ENCODE data around the gene MED12L.

The MED12L gene

DNA sequence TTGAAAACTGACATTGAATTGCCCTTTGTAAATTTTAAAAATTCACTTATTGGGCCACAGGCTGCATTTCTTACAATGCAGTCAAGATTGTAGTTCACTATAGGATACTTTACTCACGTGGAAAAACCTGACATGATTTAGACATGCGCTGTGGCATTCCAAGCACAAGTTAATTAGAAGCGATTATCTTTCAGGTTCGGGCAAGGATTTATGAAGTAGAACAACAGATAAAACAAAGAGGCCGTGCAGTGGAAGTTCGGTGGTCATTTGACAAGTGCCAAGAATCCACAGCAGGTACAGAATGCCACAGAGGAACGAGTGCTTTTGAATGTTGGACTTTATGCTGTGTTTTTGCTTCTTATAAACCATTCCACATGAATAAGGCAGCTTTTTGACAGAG, 79.8 kb downstream of the MED12L start:
- H3K9me2 ChIP-seq (replicated peaks; ENCODE audit: low read depth, low read length), result no peaks in the 10 kb centered on the region
- H3K9me3 ChIP-seq (ENCODE audit: insufficient read depth, low read depth, low read length), result no peaks in the 10 kb centered on the region
- peaks cover 70% of the 10 kb centered on the region for H3K36me3 ChIP-seq (ENCODE audit: insufficient read depth, low read length)
- H3F3A ChIP-seq (ENCODE audit: low read depth), result no peaks in the 10 kb centered on the region
- H3K27me3 ChIP-seq (ENCODE audit: insufficient read depth, low read length, poor library complexity, severe bottlenecking), result no peaks in the 10 kb centered on the region
- no peaks in the 10 kb centered on the region for H4K20me1 ChIP-seq (ENCODE audit: insufficient read depth, low read length, poor library complexity, severe bottlenecking)
- H3K4me3 ChIP-seq (ENCODE audit: low read length, poor library complexity, severe bottlenecking), result no peak overlapping the region
- H3K79me2 ChIP-seq (ENCODE audit: insufficient read depth, low read length), result no peaks in the 10 kb centered on the region
- no peak overlapping the region for H2AFZ ChIP-seq (ENCODE audit: low read length)
- peaks cover 6% of the 10 kb centered on the region for H3K4me1 ChIP-seq (ENCODE audit: insufficient read depth, low read length, poor library complexity, severe bottlenecking)
- TF ChIP-seq EZH2phosphoT487 (IDR thresholded peaks at IDR 0.05; ENCODE audit: borderline replicate concordance), result no peak
- TF ChIP-seq, protein P1, sequence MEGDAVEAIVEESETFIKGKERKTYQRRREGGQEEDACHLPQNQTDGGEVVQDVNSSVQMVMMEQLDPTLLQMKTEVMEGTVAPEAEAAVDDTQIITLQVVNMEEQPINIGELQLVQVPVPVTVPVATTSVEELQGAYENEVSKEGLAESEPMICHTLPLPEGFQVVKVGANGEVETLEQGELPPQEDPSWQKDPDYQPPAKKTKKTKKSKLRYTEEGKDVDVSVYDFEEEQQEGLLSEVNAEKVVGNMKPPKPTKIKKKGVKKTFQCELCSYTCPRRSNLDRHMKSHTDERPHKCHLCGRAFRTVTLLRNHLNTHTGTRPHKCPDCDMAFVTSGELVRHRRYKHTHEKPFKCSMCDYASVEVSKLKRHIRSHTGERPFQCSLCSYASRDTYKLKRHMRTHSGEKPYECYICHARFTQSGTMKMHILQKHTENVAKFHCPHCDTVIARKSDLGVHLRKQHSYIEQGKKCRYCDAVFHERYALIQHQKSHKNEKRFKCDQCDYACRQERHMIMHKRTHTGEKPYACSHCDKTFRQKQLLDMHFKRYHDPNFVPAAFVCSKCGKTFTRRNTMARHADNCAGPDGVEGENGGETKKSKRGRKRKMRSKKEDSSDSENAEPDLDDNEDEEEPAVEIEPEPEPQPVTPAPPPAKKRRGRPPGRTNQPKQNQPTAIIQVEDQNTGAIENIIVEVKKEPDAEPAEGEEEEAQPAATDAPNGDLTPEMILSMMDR (conservative IDR thresholded peaks at IDR 0.05; ENCODE audit: low read length), result no peak
- no peak overlapping the region for H3K4me2 ChIP-seq (ENCODE audit: low read depth, low read length, poor library complexity, severe bottlenecking)
- no peak overlapping the region for H3K9ac ChIP-seq (ENCODE audit: low read depth, low read length, poor library complexity, severe bottlenecking)

GRCh38 chr3:151166161-151166560, 80.7 kb downstream of the MED12L start:
- H3F3A ChIP-seq (ENCODE audit: low read depth), result no peaks in the 10 kb centered on the region
- peaks cover 65% of the 10 kb centered on the region for H3K36me3 ChIP-seq (ENCODE audit: insufficient read depth, low read length)
- no peaks in the 10 kb centered on the region for H3K9me3 ChIP-seq (ENCODE audit: insufficient read depth, low read depth, low read length)
- no peak overlapping the region for H3K4me3 ChIP-seq (ENCODE audit: low read length, poor library complexity, severe bottlenecking)
- H3K9ac ChIP-seq (ENCODE audit: low read depth, low read length, poor library complexity, severe bottlenecking), result no peak overlapping the region
- TF ChIP-seq EZH2phosphoT487 (IDR thresholded peaks at IDR 0.05; ENCODE audit: borderline replicate concordance), result no peak
- TF ChIP-seq, protein P1 (conservative IDR thresholded peaks at IDR 0.05; ENCODE audit: low read length), result peak; percentile 50
- no peak overlapping the region for H3K4me2 ChIP-seq (ENCODE audit: low read depth, low read length, poor library complexity, severe bottlenecking)
- no peaks in the 10 kb centered on the region for H3K9me2 ChIP-seq (replicated peaks; ENCODE audit: low read depth, low read length)
- H2AFZ ChIP-seq (ENCODE audit: low read length), result no peak overlapping the region
- H3K79me2 ChIP-seq (ENCODE audit: insufficient read depth, low read length), result no peaks in the 10 kb centered on the region
- H3K27me3 ChIP-seq (ENCODE audit: insufficient read depth, low read length, poor library complexity, severe bottlenecking), result no peaks in the 10 kb centered on the region
- no peaks in the 10 kb centered on the region for H4K20me1 ChIP-seq (ENCODE audit: insufficient read depth, low read length, poor library complexity, severe bottlenecking)
- peaks cover 15% of the 10 kb centered on the region for H3K4me1 ChIP-seq (ENCODE audit: insufficient read depth, low read length, poor library complexity, severe bottlenecking)

DNA sequence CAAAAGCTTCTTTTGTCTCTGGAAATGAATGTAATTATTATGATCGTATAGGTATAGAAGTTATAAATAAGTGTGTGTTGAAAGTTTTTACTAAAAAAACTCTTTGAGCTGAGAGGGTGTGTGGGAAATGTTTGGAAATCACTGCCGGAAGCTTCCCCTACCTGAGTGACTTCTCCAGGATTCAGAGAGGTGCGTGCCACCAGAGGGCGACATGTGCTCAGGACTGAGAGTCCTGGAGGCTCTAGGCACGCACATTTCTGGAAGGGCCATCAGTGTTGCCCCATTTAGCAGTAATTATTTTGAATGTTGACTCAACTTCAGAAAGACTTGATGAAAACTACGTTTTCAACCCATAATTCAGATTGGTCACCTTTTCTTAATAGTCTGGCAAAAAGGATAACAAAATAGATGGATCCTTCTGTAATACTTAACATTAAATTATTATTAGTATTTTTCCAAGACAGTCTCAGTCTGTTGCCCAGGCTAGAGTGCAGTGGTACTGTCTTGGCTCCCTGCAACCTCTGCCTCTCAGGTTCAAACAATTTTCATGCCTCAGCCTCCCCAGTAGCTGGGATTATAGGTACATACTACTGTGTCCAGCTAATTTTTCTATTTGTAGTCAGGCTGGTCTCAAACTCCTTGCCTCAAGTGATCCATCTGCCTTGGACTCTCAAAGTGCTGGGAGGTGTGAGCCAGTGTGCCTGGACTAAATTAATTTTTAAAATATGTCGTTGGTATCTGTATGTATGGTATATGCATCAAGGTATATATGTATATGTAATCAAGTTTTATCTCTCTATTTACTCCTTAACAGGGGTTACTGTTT, 83.0 kb downstream of the MED12L start:
- H3F3A ChIP-seq (ENCODE audit: low read depth), result no peaks in the 10 kb centered on the region
- H3K9me3 ChIP-seq (ENCODE audit: insufficient read depth, low read depth, low read length), result no peaks in the 10 kb centered on the region
- peaks cover 30% of the 10 kb centered on the region for H3K4me1 ChIP-seq (ENCODE audit: insufficient read depth, low read length, poor library complexity, severe bottlenecking)
- no peaks in the 10 kb centered on the region for H4K20me1 ChIP-seq (ENCODE audit: insufficient read depth, low read length, poor library complexity, severe bottlenecking)
- no peaks in the 10 kb centered on the region for H3K27me3 ChIP-seq (ENCODE audit: insufficient read depth, low read length, poor library complexity, severe bottlenecking)
- H3K4me3 ChIP-seq (ENCODE audit: low read length, poor library complexity, severe bottlenecking), result no peak overlapping the region
- no peak overlapping the region for H2AFZ ChIP-seq (ENCODE audit: low read length)
- TF ChIP-seq, protein P1 (conservative IDR thresholded peaks at IDR 0.05; ENCODE audit: low read length), result peak; percentile 90
- TF ChIP-seq EZH2phosphoT487 (IDR thresholded peaks at IDR 0.05; ENCODE audit: borderline replicate concordance), result no peak
- H3K9ac ChIP-seq (ENCODE audit: low read depth, low read length, poor library complexity, severe bottlenecking), result no peak overlapping the region
- no peaks in the 10 kb centered on the region; the same call in 1 of the 2 replicates for H3K79me2 ChIP-seq (ENCODE audit: insufficient read depth, low read length)
- peaks cover 50% of the 10 kb centered on the region for H3K36me3 ChIP-seq (ENCODE audit: insufficient read depth, low read length)
- H3K9me2 ChIP-seq (replicated peaks; ENCODE audit: low read depth, low read length), result no peaks in the 10 kb centered on the region
- no peak overlapping the region for H3K4me2 ChIP-seq (ENCODE audit: low read depth, low read length, poor library complexity, severe bottlenecking)

Data from Loucy (cell line).